NCI-H146 (cell line): Measurements from ENCODE around the gene TMCC1.
A peak's percentile ranks its signal among the peaks of the same experiment; 100 is the strongest.
"Not testable (repeated sequence)": the region's sequence is repeated elsewhere in the genome, so short reads cannot be mapped to it uniquely, and the experiment has no call there.

Experiments used
- DNase-seq: peaks from one replicate; lab custom pipeline; 2025; lab: John Stamatoyannopoulos, UW

TMCC1 gene

GRCh38 chr3:129686941-129687340 is 206.6 kb downstream of the TMCC1 start:
- peak; percentile 68 for DNase-seq

DNA sequence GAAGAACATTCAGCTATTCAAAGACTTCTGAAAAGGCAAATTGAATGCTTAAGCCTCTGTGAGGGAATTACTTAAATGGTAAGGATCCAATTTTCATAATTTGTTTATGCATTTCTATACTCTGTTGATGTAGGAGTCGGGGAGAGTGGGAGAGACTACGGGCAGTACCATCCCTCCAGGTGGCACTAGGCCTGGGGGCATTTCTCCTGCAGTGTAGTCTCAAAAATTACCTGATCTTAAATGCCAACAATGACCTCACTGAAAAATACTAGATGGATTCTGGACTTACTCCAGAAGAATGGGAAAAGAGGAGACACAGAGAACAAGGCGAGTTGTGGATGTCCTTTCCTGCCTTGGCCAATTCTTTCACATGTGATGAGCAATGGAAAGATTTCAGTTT is 209.2 kb downstream of the TMCC1 start:
- DNase-seq: peak; percentile 63

GRCh38 chr3:129683201-129683600 is 210.3 kb downstream of the TMCC1 start:
- no peak for DNase-seq

- no peak for DNase-seq
Observed at GRCh38 chr3:129676985-129677384, 216.5 kb downstream of the TMCC1 start.

- DNase-seq: not testable (repeated sequence)
Observed at GRCh38 chr3:129674798-129675123, 218.8 kb downstream of the TMCC1 start.

DNA sequence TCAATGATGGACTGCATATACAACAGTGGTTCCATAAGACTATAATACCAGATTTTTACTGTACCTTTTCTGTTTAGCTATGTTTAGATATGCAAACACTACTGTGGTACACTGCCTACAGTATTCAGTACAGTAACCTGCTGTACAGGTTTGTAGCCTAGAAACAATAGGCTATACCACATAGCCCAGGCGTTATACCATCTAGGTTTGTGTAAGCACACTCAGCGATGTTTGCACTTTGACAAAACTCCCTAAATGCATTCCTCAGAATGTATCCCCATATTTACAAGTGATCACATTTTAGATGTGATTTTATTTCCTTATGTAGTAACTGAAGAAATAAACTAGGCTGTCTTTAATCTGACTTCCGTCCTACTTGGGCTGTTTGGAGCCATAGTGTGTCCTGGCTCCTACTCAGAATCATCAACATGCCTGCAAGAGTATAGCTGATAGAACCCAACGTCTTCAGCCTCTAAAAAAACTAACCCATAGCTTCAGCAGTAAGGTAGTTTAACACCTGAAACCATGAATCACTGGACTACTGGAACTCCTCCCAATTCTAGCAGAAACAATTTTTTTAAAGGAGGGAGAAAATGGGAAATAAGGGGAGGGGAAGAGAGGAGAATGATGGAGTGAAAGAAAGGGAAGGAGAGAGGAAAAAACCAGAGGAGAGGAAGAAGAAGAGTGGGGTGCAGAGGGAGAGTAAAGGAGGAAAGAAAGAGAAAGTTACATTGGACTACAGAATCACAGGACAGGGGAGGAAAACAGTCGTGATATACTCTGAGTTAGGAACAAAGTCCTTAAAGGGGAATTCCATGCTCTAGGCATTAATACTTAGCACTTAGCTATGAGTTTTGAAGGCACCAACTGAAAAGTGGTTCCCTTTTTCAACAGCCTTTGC is 219.4 kb downstream of the TMCC1 start:
- DNase-seq: no peak

DNA sequence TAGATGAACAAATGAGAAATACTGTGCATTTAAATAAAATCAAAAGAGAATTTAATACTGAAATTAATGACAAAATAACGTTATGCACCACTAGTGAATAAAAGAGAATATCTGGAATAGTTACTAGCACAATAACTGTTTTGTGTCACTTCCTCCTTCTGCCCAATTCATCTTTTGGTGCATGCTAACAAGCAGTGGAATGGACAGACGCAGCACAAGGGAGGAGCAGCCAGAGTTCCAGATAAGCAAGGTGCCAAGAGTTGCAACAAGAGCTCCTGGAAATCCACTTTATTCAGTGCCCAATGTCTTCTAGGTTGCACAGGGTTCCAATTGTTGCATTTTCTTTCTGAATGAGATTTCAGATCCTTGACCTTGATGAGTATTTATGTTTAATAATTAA is 220.5 kb downstream of the TMCC1 start:
- no peak for DNase-seq

DNA sequence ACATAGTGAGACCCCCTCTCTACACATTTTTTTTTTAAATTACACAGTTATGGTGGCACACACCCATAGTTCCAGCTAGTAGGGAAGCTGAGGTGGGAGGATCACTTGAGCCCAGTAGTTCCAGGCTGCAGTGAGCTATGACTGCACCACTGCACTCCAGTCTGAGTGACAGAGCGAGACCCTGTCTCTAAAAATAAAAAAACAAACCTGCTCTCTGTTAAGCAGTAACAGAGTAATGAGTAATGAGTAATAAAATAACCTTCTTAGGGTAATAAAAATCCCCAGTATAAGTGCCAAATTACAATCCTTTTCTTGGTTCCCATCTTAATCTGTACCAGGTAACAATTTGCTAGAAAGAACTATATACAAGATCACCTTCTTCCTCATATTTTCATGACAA is 221.1 kb downstream of the TMCC1 start:
- DNase-seq: no peak

DNA sequence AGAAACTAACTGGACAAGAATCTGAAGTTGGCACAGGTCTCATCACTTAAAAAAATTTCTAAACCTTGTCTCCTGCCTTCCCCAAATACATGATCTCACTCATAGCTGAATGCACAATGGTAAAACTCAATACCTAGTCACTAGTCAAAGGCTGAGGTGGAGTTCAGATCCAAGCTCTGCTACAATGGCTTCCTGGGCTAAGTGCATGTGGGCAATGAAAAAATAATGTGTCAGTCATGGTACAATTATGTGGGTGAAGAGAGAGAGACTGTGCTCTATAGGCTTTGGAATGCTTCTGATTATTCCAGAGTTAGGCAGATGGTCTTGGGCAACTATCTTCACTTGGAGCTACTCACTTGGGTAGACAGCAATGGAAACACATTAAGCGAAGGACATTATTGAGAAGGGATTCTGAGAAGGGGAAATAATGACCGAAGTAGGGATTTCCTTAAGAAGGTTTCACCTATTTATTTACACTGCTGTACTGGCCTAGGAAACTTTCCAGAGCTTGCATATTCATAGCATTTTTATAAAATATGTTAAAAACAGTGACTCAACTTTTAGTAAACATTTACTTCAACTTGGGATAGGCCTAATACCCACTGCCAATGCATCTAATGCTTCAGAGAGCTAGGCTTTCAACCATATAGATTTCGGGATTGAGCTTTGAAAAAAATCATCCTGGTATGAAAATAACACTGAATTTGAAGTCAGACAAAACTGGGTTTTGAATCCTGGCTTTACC is 228.3 kb downstream of the TMCC1 start:
- DNase-seq: no peak

DNA sequence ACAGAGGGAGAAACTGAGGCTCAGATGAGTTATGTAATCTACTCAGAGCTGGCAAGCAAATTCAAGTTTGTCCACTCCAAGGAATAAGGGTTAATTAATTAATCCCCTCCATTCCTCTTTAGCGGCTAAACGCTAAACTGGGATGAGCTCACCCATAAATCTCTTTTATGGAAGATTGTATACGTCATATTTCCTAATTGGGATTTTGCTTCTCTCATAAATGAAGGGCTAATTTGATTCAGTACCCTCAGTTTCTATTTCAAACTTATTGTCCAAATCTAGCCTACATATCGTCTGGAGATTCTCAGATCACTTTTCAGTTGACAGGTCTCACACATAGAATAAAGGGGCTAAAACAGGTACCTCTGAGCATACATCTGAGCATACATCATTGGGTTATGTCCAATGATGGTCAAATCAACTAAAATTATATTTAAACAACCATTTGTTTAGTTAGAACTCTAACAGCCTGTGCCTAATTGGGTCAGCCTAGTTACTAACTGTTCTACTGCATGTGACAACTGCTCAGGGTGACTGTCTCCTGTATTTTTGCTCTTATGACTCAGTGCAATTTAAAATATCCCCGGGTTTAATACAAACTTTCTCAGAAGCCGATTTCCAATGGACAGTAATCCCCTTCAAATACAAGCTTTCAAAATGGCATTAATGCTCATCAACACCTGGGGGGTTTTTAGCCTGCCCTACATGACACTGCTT is 229.4 kb downstream of the TMCC1 start:
- DNase-seq: no peak

GRCh38 chr3:129663045-129663446 is 230.5 kb downstream of the TMCC1 start:
- DNase-seq: no peak

DNA sequence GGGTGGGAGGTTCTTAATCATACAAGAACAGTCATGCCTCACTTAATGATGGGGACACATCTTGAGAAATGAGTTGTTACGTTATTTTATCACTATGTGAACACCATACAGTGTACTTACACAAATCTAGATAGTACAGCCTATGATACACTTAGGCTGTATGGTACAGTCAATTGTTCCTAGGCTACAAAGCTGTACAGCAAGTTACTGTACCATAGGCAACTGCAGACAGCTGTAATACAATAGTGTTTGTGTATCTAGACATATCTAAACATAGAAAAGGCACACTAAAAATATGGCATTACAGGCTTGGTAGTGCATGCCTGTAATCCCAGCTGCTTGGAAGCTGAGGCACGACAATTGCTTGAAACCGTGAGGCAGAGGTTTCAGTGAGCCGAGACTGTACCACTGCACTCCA is 231.3 kb downstream of the TMCC1 start:
- DNase-seq: no peak

- no peak for DNase-seq
Observed at GRCh38 chr3:129661766-129662165, 231.7 kb downstream of the TMCC1 start.

- no peak for DNase-seq
Observed at GRCh38 chr3:129658110-129658843, 235.2 kb downstream of the TMCC1 start.

GRCh38 chr3:129657261-129658046 is 236.1 kb downstream of the TMCC1 start:
- DNase-seq: no peak

GRCh38 chr3:129656659-129657247 is 236.8 kb downstream of the TMCC1 start:
- no peak for DNase-seq

DNA sequence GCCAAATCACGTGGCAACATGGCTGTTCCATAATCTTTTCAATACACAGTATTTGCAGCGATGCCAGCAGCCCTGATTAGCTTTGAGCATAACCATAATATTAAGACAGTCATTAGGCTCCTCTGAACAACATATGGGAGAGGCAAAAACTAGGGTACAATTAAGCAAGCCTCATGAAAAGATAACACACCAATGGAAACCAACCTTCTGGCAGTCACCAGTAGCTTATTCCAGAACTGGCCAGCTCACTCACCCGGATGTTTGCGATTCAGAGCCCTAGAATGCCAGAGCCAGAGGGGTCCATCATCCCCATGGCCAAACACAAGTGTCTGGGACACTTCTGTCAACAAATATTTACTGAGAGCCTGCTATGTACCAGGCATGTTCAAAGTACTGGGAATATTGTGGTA is 238.2 kb downstream of the TMCC1 start:
- DNase-seq: no peak

- no peak for DNase-seq
Observed at GRCh38 chr3:129654131-129654530, 239.4 kb downstream of the TMCC1 start.

DNA sequence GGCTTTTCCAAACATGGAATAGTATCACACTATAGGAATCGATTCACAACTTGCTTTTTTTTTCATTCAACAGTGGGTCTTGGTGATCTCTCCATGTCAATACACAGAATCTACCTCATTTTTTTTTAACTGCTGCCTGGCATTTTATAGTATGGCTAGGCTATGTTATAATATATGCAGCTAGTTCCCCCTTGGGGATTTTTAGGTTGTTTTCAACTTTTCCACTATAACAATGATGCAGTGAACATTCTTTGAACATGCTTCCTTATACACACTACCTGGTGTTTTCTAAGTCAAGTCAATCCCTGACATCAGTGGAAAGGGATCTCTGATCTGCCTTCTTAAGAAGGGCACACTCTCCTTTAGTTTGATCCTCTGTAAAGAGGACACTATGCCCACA is 240.5 kb downstream of the TMCC1 start:
- DNase-seq: no peak

GRCh38 chr3:129651435-129652202 is 241.9 kb downstream of the TMCC1 start:
- no peak for DNase-seq
